Activated CD4-positive, alpha-beta T cell treated with anti-CD3 and anti-CD28 coated beads, Interleukin-2, amount 50 U/mL, for 24 hours (primary cell): ENCODE results near the gene LNP1.
"Not testable (repeated sequence)": the region's sequence is repeated elsewhere in the genome, so short reads cannot be mapped to it uniquely, and the experiment has no call there.

Experiments used
- DNase-seq, 2 donors: peaks; one replicate each; pipeline ENCODE4 v3.0.0-alpha.2; 2020; ENCODE audit warnings: low read depth in 1 of 2, low spot score in 1 of 2

Gene LNP1

DNA sequence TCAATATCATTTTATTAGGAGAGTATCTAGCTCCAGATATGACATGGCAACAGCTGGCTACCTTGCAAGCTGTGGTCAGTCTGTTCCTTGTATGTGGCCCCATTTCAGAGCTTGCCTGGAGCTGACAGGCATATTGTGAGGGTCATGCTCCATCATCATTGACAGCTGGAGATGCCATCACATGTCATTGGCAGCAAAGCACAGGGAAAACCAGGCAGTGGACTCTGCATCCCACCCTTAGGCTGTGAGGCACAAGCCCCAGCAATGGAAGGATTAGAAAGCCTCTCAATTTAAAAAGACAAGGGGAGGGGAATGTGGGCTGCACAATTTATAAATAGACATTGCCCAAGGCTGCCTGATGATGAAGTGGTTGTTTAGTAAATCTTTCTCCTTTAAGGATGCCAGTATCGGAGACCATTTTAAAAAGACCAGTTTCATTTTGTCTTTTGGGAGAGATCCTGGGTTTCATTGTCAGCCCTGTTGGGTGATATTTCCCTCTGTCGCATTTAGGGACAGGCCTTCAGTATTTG is 27.9 kb downstream of the LNP1 start:
- no peak for DNase-seq

DNA sequence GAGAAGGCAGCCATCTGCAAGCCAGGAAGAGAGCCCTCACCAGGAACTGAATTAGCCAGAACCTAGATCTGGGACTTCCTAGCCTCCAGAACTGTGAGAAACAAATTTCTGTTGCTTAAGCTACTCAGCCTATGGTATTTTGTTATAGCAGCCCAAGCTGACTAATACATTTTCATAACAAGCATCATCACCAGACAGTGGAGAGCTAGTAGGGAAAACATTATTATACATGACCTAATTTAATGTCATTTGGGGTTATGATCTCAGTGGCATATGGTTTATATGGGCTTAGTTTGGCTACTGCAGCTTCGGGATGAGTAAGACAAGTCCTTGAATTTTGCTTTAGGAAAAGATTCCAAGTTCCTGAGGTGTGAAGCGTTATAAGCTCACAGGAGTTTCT is 35.6 kb downstream of the LNP1 start:
- DNase-seq = no peak

DNA sequence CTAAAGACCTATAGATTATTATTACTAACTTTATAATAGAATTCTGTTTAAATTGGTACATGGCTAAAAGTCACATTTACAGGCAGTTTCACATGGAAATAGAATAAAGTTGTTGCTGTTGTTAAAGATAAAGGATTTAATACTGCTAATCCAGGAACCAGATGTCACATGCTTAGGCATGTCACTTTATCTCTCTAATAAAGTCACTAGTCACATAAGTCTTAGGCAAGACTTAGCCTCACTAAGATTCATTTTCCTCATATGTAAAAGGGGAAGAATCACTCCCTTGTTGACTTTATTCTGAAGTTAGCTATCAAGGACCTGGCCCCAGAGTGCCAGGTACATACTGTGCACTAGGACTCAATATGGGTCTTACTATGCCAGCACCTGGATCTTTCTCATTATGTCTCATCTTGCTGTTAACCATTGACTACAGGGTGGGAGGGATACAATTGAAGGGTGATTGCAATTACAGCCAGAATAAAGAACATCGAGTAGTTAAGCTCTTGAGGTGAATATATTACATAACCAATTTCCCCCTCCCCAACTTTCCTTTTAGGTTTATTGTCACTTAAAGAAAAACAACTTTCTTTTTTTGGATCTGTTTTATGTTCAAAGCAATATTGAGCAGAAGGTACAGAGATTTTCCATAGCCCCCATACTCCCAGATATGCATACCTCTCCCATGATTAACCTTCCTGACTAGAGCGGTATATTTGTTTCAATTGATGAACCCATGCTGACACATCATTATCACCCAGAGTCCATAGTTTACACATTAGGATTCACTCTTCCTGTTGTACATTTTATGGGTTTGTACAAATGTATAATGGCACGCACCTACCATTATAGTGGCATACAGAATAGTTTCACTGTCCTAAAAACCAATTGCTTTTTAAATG is 36.6 kb downstream of the LNP1 start:
- no peak for DNase-seq

DNA sequence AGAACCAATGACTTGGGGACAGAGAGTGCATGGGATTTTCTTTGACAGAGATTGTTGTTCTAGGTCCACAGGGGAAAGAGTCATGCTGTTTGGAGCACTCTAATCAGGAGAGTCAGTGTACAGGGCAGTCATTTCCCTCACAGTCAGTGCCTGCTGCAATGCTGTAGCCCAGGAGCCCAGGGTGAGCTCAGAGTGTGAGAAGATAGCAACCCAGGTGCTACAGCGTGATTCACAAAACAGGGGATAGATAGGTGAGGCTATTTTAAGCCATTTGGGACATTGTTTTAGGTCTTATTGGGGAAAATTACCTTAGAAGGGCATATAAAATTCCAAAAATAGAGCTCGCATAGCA is 37.3 kb downstream of the LNP1 start:
- no peak for DNase-seq

DNA sequence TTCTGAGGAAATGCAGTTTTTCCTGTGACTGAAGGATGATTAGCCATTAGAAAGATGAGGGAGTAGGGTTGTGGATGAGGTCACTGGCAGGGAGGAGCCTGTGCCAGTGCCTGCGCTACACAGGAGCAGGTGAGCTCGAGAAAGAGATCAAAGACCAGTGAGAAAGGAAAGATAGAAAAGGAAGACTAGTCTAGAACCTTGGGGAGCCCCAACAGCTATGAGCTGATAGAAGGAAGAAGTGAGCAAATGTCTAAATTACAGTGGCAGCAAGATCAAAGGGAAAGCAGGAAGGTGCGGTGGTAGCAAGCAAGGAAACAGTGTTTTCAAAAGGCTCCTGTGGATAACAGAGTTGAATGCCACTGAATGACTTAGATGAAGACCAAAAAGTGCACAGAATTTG is 39.6 kb downstream of the LNP1 start:
- DNase-seq = no peak

GRCh38 chr3:100443690-100444089 is 42.4 kb downstream of the LNP1 start:
- no peak for DNase-seq

DNA sequence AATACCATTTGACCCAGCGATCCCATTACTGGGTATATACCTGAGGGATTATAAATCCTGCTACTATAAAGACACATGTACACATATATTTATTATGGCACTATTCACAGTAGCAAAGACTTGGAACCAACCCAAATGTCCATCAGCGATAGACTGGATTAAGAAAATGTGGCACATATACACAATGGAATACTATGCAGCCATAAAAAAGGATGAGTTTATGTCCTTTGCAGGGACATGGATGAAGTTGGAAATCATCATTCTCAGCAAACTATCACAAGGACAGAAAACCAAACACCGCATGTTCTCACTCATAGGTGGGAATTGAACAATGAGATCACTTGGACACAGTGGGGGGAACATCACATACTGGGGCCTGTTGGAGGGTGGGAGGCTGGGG is 45.7 kb downstream of the LNP1 start:
- not testable (repeated sequence) for DNase-seq

DNA sequence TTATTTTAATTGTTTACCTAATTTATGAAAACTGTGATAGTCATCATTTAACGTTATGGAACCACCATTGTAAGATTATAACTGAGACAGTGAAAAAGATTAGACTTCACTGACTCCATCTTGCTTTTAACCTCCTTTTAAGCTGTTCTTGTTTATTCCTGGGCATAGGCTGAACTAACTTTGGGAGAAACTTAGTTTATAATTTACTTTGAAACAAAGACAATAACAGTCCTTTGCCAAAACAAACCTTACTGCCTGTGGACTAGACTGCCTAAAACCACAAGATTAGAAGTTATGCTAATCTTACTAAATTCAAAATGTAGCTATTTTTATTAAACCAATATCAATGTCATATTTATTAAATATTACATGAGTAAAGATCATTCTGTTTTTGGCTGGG is 46.7 kb downstream of the LNP1 start:
- DNase-seq = no peak

- DNase-seq = no peak
Observed at GRCh38 chr3:100449214-100449613, 47.9 kb downstream of the LNP1 start.

GRCh38 chr3:100454677-100455076 is 53.3 kb downstream of the LNP1 start:
- no peak for DNase-seq

DNA sequence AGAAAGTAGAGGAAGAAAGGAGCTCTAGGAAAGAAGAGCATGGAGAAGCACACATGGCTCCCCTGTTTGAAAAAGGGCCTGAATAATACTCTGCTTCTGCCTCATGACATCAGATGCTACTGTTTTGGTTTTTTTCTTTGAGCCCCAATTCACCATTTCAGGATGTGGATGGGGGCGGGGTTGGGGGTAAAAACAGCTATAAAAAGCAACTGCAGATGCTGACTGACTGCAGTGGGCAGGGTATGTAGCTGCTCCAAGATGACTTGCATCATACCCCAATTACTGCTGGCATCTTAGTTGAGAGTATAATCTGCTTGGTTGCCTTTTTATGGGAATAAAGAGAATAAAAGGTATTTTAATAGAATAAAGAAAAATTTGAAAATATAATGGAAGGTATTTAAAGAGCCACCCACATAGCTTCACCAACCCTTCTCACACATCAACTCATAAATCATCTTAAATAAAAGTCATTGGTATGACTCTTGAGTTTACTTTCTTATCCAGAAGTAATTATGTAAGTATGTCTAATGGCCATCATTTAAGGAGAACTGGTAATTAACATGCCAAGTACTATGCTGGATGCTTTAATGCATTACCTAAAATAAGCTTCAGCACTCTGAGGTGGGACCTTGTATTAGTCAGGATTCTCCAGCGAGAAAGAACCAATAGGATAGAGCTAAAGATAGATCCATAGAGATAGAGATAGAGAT is 54.7 kb downstream of the LNP1 start:
- DNase-seq = no peak

- no peak for DNase-seq
Observed at GRCh38 chr3:100456745-100457144, 55.4 kb downstream of the LNP1 start.

- no peak for DNase-seq
Observed at GRCh38 chr3:100457811-100458210, 56.5 kb downstream of the LNP1 start.

GRCh38 chr3:100458814-100459213 is 57.5 kb downstream of the LNP1 start:
- no peak for DNase-seq

DNA sequence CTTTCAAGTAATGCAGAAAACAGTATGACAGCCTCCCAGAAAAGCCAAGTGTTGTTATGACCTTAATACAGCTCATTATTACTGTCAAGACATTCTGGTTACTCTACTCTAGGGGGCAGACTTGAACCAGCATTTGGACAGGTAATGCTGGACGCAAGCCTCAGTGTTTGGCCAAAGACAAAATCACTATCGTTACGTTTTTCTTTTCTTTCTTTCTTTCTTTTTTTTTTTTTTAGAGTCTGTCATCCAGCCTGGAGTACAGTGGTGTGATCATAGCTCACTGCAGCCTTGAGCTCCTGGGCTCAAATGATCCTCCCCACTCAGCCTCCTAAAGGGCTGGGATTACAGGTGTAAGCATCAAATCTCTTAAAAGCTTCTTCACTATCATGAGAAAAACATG is 61.7 kb downstream of the LNP1 start:
- DNase-seq = no peak

DNA sequence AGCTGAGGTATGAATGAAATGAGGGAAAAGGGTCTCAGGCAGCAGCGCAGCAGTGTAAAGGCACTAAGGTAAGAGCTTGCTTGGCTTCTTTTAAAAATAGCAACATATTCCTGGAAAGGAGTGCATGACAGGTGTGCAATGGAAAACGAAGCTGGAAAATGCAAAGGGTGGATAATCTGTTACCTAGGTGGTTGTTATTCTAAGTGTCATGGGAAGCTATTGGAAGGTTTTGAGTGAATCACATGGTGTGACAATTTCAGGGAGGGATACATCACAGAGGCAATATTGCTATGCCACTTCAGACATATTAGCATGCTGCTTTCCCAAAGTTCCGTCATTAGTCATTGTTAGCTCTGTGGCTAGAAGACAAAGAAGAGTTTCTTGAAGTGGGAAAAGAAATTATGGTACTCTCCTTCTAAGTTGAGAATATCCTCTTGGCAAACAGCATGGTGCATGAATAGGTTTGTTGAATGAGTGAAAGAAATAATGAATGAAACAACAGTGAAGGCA is 62.4 kb downstream of the LNP1 start:
- no peak for DNase-seq

DNA sequence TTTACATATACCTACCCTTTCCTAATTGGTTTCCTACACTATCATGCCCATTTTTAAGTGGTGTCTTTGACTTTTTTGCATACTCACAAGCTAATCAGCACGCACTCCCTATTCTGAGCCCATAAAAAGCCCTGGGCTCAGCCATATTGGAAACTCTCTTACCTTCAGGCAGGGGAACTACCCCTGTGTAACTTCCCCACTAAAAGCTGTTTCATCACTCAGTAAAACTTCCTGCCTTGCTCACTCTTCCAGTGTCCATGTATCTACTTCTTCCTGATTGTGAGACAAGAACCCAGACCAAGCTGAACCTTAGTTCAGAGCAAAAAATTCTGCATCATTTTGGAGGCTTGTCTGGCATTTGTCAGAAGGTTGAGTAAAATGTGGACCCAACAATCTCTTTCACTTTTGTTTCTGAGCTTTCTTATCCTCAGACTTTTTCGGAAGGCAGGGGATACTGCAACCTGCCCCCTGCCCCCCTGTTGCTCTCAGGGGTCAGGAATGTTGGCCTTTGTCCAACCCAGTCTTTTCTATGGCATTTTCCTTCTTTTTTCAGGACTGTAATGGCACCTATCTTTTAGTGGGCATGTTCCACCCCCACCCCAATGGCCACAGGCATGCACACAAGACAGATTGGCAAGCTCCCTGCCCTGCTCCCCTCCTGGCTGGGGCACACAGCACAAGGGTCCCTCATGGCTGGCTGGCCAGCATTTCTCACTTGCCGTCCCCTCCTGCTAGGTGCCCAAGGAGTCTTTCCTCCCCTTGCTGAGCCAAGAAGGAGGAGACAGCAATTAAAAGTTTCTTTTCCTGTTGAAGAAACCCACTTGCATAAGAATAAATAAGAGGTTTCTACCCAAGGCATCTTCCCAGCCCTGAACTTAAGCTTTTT is 64.8 kb downstream of the LNP1 start:
- DNase-seq = no peak

- no peak for DNase-seq
Observed at GRCh38 chr3:100467133-100467532, 65.8 kb downstream of the LNP1 start.

DNA sequence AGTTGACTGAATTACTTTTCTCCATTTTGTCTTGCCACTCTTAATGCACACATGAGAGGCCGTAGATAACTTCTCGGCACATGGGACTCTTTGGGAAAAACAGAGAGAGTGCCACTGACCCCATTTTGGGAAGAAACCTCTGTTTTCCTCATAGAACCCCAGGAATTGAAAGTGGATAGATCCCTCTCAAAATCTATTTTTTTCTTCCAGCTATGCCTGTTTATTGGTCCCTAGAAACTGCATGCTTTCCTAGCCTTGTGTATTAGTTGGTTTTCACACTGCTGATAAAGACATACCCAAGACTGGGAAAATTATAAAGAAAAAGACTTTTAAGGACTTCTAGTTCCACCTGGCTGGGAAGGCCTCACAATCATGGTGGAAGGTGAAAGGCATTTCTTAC is 67.3 kb downstream of the LNP1 start:
- no peak for DNase-seq

GRCh38 chr3:100470951-100471350 is 69.6 kb downstream of the LNP1 start:
- no peak for DNase-seq

DNA sequence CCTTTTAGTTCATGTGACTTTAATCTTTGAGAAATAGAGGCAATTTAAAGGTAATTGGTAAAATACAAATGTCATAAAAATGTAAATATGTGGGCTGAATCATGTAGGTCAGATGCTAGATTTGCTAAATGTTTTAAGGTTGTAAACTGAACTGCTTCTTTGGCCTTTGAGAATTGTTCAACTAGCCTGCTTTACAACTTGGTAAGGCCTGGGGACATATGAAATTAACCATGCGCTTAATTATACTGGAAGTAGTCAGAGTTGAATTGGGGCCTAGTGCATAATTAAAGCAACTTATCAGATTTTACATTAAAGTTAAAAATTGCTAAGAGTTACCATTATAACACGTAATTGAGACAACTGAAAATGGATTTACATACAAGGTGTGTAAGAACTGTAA is 70.1 kb downstream of the LNP1 start:
- no peak for DNase-seq
